ENCODE measurements around the gene PDZD7. TPM values are rescaled to one million over a fixed set of nuclear protein-coding genes. Genes with fewer than 3 reads are reported as not detected.
A peak's percentile ranks its signal among the peaks of the same experiment; 100 is the strongest.

PDZD7 gene
- total RNA-seq (ENCODE audit: insufficient read depth, low replicate concordance): 0.48 TPM

- DNase-seq (ENCODE audit: low spot score): peak; percentile 93
Measured at GRCh38 chr10:101031128-101031795, at the start of gene PDZD7, which contains the start of gene SFXN3. TSS of gene PDZD7 (minus strand) at chr10:101031129. CDS start at chr10:101030219, 910 bp downstream. TSS of gene SFXN3 (plus strand) at chr10:101031234. CDS start at chr10:101034695, 3,461 bp downstream.

DNA sequence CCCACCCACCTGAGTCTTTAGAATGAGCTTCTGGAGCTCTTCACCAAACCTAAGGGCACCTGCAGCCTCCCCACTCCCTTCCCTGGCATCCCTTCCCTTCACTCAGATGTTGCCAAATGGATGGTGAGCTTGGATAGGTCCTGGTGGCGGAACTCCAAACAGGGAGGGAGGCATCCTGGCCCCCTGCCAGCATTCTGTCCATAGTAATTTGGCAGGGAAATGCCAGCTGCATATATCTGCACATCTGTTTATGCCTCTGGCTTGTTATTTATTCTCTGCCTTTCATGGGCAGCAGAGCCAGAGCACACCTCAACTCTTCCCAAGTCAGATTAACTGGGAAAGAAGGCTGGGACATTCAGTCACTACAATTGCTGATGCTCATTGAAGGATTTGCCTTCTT lies 48.9 kb upstream of the PDZD7 start:
- DNase-seq (ENCODE audit: low spot score): no peak

DNA sequence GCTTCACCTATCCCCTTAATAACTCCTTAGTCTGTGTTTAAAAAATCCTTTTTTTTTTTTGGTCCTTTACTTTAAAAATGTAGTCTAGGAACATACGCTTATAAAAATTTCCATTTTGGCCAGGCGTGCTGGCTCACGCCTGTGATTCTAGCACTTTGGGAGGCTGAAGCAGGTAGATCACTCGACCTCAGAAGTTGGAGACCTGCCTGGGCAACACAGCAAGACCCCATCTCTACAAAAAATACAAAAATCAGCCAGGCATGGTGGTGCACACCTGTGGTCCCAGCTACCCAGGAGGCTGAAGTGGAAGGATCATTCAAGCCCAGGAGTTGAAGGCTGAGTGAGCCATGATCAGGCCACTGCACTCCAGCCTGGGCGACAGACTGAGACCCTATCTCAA lies 45.7 kb upstream of the PDZD7 start:
- DNase-seq (ENCODE audit: low spot score): no peak

DNA sequence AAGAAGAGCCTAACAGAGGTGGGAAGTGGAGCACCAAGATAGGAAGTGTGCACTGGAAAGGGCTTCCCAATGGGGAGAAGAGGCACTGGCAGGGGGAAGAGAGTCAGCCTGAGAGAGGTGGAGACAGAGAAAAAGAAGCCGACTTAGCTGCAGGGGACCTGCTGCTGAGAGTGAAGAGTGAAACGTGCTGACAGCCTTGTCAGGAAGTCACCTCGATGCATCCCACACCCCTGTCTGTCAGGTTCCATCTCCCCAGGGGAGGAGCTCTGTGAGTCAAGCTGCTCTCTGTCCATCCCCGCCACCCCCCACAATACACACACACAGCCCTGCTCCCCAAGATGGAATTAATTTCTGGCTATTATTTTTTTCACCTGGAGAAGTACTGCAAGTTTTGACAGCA lies 44.8 kb upstream of the PDZD7 start:
- DNase-seq (ENCODE audit: low spot score): no peak

GRCh38 chr10:101073631-101074030 lies 42.7 kb upstream of the PDZD7 start:
- no peak for DNase-seq (ENCODE audit: low spot score)

- no peak for DNase-seq (ENCODE audit: low spot score)
Measured at GRCh38 chr10:101072923-101073322, 42.0 kb upstream of the PDZD7 start.

DNA sequence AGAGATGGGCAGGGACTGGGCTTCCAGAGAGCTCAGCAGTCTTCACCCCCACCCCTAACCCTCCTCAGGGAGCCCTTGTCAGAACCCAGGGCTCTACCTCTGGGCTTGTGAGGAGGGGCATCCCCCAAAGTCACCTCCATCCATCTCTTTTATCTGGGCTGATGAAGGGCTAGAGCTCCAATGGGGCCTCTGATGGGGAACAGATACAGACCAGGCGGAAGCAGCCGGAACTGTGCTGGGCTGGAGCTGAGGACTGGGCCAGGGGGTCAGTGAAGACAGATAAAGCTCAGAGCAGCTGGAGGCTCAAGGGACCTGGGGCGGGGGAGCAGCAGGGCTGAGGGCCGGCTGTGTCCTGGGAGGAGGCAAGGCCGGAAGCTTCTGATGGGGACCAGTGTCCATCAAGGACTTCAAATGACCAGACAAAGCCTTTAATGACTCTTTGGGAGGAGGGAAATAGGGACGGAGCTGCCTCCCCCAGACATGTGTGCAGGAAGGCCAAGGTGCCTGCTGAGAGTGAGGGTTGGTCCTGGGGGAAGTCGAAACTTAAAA lies 41.0 kb upstream of the PDZD7 start:
- no peak for DNase-seq (ENCODE audit: low spot score)

DNA sequence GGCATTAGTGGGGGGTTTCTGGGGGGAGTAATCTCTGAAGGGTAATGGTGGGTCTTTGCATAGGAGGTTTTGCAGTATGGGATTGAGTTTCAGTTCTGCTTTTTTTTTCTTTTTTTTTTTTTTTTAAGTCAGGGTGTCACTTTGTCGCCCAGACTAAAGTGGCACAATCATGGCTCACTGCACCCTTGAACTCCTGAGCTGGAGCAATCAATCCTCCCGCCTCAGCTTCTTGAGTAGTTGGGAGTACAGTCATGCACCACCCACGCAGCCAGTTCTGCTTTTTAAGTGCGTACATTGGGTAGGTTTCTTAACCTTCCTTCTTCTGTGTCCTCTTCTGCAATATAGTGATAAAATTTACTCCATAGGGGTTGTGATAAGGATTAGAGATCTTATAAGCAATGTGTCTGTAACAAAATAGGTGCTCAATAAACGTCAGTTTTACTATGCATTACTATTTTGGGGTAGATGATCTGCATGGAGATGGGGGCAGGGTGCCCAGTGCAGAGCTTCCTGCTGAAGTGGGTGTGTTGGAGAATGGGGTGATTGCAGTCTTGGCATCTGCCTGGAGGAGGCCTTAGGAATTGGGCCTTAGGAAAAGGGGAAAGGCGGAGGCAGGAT lies 40.4 kb upstream of the PDZD7 start:
- DNase-seq (ENCODE audit: low spot score): no peak

- DNase-seq (ENCODE audit: low spot score): no peak
Measured at GRCh38 chr10:101070098-101070497, 39.2 kb upstream of the PDZD7 start.

GRCh38 chr10:101069441-101069840 lies 38.5 kb upstream of the PDZD7 start:
- no peak for DNase-seq (ENCODE audit: low spot score)

DNA sequence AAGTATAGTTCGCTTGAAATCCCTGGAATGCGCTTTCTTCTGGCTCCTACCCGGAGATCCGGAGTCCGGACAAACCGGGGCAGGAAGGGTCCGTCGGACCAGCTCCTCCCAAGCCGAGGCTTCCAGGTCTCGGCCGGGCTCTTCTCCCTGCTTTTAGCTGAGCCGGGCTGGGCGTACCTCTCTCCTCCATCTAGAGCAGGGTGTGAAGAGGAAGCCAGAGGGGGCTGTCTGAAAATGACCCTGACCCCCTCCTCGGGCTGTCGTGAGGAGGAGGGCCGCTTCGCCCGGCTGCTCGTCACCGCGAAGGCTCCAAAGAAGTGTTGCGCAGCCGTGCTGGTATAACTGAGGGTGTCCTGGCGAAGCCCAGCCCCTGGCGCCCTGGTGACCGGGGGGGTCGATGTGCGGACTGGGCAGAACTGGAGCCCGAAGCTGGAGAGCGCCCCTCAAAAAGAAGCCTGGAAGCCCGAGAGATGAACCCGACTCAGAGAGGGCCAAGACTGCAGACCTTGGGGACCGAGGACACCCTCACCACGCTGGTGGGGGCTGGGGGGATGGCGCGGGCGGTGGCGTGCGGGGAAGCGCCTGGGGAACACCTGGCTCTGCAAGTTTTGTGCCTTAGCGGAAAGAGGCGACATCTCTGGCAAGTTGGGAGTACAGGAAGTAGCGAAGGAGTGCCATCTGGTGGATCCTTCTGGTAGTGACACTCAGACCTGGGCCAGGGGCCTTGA lies 36.6 kb upstream of the PDZD7 start:
- peak; percentile 83 for DNase-seq (ENCODE audit: low spot score)

DNA sequence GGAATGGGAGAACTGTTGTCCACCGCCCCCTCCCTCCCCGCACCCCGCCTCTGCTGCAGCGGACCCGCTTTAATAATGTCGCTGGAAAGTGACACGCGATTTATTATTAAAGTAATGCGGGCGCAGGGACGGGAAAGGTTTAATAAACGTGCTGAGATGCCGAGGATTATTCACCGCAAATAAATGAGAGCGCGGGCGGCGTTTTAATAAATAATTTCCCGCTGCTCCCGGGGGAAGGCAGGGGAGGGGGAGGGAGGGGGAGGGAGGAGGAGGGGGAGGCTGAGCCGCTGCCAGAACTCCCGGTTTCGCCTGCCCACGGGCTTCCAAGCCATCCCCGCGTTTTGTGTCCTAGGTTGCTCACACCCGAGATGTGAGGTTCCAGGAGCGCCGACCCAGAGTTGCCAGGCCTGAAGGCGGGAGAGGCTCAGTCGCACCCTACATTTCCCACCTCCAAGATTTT lies 36.0 kb upstream of the PDZD7 start:
- DNase-seq (ENCODE audit: low spot score): no peak

- peak; percentile 84 for DNase-seq (ENCODE audit: low spot score)
Measured at GRCh38 chr10:101066146-101066895, 35.4 kb upstream of the PDZD7 start.

DNA sequence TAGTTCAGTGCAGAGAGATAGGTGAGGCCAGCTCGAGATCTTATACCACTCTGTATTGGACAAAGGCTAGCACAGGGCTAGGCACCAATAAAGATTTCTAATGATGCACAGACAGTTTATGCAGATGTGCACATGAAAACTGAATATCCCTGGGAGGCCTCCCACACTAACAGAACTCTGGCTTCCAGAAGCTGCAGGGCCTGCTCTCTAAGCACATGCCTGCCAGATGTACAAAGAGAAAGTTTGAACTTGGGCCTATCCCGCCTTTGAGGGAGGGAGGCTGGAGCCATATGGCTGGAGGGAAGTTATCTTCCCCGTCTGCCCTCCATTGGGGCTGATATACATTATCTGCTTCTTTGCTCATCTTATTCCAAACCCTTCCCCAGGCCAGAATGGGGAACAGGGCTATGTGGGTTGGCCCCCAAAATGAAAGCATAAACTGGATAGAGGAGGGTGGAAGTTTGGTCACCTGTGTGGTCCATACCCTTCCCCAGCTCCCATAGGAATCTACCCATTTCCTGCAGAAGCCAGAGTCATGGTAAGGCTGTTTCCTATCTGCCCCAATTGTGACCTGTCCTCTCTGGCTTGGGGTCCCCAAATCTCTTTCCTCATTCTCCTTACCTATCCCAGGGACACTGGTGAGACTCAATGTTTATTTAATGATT lies 34.7 kb upstream of the PDZD7 start:
- DNase-seq (ENCODE audit: low spot score): peak; percentile 81

DNA sequence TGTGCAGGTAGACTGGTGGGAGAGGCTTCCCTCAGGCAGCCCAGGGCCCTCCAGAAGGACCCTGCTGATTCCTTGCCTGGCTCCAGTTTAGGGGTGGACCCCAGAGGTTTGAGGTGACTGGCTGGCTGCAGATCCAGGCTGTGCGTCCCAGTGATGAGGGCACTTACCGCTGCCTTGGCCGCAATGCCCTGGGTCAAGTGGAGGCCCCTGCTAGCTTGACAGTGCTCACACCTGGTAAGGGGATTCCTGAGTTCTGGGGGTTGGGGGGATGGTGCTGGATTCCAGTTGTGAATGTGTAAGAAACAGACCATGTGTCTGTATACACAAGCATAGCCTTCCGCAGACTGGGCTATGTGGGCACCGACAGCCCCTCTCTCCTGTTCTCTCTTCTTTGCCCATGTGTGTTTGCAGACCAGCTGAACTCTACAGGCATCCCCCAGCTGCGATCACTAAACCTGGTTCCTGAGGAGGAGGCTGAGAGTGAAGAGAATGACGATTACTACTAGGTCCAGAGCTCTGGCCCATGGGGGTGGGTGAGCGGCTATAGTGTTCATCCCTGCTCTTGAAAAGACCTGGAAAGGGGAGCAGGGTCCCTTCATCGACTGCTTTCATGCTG lies 33.6 kb upstream of the PDZD7 start:
- DNase-seq (ENCODE audit: low spot score): no peak

DNA sequence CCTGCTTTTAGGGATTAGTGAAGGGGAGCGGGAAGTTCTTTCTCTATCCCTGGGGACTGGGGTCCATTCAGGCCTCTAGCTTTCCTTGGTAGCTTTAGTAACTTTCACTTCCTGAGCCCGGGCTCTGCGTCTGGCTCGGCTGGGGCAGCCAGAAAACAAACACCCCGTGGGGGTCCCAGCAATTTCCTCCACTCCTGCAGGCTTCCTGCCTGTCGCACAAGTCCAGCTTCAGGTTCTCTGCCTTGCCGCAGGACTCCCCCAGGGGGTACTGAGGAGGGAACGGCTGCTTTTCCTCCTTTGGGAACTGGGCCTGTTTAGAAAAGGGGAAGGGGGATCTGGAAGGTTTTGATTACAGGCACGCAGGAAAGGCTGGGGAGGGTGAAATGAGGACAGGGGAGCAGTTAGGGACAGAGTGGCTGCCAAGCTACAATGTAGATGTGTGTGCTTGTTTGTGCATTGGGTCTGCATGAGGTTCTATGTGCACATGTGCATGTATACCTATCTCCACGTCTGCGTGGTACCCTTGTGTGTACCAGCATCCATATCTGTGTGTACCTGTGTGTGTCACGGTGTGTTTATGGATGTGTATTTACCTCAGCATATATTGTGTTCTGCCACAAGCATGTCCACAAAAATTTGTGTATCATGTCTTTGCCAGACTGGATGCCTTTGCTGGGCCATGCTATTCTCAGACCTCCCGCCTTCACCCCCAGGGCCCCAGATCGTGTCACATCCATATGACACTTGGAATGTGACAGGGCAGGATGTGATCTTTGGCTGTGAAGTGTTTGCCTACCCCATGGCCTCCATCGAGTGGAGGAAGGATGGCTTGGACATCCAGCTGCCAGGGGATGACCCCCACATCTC lies 32.9 kb upstream of the PDZD7 start:
- no peak for DNase-seq (ENCODE audit: low spot score)

DNA sequence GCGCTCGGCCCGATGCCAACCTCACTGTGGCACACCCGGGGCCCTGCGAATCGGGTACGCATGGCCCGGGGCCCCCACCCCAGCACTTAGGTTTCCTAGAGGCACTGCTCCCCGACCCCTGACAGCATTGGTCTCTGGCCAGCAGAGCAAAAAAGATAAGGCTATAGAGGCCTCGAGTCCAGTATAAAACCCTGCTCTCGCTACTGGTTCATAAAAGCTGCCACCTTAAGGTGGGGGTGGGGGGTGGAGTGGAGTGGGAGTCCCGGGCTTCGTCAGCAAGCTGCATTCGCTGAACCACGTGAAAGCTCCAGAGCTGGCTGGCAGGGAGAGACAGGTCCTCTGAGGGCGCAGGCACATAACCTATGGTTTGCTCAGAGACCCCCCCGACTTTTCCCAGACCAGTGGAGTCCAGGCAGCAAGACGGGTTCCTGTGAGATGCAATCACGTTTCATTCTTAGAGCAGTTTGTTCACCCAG lies 32.2 kb upstream of the PDZD7 start:
- no peak for DNase-seq (ENCODE audit: low spot score)

DNA sequence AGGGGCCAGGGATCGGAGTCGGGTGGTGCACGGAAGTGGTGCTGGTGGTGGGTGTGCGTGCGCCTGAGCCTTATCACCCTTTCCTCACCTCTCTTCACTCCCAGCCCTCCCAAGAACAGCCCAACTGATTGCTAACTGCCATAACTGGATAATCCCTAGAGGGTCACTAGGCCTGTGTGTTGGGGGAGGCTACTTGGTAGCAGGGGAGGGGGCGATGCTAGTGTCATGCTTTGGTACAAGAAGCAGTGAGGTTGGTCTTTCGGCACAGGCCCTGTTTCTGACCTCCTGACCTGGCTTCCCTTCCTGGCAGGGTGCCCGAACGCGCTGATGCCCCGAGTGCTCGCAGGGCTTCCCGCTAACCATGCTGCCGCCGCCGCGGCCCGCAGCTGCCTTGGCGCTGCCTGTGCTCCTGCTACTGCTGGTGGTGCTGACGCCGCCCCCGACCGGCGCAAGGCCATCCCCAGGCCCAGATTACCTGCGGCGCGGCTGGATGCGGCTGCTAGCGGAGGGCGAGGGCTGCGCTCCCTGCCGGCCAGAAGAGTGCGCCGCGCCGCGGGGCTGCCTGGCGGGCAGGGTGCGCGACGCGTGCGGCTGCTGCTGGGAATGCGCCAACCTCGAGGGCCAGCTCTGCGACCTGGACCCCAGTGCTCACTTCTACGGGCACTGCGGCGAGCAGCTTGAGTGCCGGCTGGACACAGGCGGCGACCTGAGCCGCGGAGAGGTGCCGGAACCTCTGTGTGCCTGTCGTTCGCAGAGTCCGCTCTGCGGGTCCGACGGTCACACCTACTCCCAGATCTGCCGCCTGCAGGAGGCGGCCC lies 31.5 kb upstream of the PDZD7 start:
- peak; percentile 61 for DNase-seq (ENCODE audit: low spot score)
